Measurements from ENCODE around the gene ZFP36L2. TPM values are rescaled to one million over a fixed set of nuclear protein-coding genes. Genes with fewer than 3 reads are reported as not detected.

Gene ZFP36L2
- polyA plus RNA-seq, 3 donors: 44.6 to 165 (median 125) TPM

DNA sequence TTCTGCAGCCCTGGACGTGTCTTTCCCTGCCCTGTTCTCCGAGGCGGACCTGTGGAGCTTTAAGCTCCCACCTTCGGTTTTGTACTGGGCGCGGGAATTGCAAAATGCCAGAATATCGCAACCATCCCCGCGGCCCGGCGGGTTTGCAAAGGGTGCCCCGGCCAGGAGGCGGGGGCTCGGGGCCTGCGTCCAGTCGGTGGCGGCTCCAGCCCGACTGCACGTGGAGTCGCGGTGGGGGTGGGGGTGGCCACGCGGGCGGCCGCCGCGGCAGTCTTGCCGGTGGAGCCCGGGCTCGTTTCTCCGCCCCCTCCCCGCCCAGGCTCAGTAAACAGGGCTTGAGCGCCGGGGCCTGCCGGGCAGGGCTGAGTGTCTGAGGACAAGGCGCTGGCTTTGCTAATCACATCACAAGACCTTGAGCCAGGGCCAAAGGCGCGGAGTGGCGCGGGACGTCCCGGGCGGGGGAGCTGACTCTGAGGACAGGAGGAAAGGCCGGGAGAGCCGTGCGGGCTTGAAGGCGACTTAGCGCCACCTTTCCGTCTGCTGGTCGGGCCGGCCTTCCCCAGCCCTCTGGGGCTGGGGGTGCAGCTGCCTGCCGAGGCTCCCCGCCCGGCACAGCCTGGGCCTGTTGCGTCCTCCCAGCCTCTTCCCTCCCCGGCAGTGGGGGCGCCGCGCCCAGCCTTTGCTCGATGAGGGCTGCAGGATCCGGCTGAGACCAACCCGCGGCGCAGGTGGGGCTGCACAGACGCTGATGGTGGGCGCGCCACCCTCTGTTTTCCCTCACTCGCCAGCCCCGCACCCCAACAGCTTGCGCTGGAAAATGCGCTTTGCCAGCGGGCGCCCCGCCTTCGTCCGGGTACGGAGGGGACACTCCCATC is 786 bp upstream of the ZFP36L2 start:
- peak overlapping the region; percentile 94 for H3K27ac ChIP-seq (ENCODE audit: low read depth, low read length)
- WGBS, 3 donors: 0 to 1% (median 0%) methylated on average over 65 to 77 of the region's 77 CpGs

DNA sequence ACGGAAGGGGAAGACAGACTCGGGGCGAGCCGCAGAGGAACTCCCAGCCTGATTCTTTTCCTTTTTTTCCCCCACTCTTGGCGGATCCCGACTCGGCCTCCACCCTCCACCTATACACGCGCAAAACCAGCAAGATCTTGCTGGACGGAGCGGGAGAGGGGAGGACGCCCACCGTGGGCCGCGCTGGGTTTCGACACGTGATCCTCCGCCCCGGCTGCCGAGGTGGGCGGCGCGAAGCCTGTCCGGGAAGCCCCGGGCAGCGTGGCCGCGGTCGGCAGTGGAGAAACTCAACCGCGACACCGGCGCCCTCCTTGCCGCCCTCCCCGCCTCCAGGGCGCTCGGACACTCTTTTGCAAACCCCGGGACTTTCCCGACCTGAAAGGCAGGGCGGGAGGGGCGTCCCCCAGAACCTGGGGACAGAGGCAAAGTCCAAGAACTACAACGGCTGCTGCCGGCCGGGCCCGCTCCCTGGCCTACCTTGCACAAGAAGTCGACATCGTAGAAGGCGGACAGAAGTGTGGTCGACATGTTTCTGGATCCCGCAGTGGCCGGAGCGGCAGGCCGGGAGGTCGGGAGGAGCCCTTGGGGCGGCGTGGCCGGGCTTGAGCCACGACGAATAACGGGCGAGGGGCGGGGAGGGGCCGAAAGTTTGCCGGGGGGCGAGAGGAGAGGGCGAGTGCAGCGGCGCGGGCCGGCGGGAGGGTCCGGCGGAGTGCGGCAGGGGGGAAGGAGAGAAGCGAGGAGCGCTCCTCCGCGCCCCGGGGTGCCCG is 433 bp downstream of the ZFP36L2 start:
- peak overlapping the region; percentile 92 for H3K27ac ChIP-seq (ENCODE audit: low read depth, low read length)
- WGBS, 3 donors: 0 to 1% (median 1%) methylated on average over 67 to 80 of the region's 80 CpGs

DNA sequence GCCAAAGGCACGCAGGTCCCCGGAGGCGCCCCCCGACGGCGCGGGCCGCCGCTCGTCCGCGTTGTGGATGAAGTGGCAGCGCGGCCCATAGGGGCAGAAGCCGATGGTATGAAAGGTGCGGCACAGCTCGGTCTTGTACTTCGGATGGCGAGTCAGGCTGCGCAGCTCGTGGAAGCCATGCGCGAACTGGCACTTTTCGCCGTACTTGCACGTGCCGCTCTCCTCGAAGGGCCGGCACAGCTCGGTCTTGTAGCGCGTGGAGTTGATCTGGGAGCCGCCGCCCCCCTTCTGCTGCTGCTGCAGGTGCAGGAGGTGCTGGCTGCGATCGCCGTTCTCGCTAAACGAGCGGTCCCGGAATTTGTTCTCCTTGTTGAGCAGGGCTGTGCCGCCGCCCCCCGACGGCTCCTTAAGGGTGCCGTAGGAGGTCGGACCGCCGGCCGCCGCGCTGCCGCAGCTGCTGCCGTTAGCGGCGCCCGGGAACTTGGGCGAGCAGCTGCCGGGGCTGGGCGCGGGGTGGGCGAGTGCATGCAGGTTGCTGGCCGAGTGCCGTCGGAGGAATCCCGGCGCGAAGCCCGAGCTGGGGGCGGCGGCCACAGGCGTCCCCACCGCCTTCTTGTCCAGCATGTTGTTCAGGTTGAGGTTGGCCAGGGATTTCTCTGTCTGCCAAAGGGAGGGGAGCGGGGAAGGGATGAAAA is 1.2 kb downstream of the ZFP36L2 start:
- peak overlapping the region; percentile 68 for H3K27ac ChIP-seq (ENCODE audit: low read depth, low read length)
- 1% methylated on average over 67 to 74 of the region's 74 CpGs for WGBS, 3 donors

DNA sequence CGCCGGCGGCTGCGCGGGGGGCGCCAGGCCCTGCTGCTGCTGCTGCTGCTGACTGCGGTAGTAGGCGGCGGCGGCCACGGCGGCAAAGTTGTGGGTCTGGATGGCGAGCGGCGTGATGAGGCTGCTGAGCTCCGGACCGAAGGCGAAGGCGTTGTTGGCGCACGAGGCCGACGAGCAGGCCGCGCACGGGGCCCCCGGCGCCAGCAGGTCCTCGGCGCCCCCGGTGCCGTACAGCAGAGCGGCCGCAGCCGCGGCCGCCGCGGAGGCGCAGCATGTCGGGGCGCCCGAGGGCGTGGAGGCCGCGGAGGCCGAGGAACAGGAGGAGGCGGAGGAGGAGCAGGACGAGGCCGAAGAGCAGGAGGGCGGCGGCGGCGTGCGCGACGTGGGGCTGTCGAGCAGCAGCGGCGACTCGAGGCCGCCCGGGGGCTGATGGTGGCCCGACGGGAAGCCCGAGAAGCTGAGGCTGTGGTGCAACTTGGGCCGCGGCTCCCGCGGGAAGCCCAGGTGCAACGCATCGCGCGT is 1.8 kb downstream of the ZFP36L2 start:
- WGBS, 3 donors: 0 to 1% (median 0%) methylated on average over 64 to 74 of the region's 74 CpGs
- peak overlapping the region; percentile 71 for H3K27ac ChIP-seq (ENCODE audit: low read depth, low read length)

DNA sequence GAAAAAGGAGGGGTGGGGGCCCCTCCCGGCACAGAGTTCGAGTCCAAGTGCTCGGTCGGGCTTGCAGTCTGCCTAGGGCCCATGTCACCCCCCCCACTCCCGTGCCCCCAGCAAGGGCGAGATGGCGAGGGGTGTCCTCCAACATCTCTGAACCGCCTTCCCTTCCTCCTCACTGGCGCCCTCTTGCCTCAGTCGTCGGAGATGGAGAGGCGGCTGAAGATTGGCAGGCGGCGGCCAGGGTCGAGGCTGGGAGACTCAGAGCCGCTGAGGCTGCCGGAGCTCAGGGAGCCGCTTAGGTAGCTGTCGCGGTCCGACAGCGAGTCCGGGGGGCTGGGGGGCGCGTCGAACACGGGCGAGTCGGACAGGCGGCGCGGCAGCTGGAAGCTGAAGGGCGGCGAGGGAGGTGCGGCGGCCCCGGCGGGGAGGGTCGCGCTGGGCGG is 2.3 kb downstream of the ZFP36L2 start:
- 0% methylated on average over 38 to 41 of the region's 41 CpGs for WGBS, 3 donors
- peak overlapping the region; percentile 71 for H3K27ac ChIP-seq (ENCODE audit: low read depth, low read length)

DNA sequence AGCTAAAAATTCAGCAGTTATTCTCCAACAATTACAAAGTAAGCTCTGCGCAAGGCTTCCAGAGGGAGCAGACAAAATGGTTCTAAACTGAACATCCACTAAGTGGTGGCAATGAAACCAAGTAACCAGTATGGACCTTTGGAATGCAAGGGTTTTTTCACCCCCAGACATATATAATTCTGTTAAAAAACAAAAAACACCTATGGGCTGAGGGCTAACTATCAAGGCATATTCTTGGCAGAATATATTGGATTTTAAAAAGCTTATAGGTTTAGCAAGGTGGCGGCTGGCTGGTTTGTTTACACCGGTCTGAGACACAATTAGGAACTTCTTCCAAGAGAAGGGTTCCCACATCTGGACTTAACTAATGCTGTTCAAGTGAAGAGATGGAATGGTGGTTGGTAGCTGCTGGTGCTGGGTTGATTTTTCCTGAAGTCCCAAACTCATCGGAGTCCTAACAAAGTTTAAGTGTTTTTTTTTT is 2.8 kb downstream of the ZFP36L2 start:
- WGBS, 3 donors: 0 to 6% (median 4%) methylated on average over 4 of the region's 4 CpGs

DNA sequence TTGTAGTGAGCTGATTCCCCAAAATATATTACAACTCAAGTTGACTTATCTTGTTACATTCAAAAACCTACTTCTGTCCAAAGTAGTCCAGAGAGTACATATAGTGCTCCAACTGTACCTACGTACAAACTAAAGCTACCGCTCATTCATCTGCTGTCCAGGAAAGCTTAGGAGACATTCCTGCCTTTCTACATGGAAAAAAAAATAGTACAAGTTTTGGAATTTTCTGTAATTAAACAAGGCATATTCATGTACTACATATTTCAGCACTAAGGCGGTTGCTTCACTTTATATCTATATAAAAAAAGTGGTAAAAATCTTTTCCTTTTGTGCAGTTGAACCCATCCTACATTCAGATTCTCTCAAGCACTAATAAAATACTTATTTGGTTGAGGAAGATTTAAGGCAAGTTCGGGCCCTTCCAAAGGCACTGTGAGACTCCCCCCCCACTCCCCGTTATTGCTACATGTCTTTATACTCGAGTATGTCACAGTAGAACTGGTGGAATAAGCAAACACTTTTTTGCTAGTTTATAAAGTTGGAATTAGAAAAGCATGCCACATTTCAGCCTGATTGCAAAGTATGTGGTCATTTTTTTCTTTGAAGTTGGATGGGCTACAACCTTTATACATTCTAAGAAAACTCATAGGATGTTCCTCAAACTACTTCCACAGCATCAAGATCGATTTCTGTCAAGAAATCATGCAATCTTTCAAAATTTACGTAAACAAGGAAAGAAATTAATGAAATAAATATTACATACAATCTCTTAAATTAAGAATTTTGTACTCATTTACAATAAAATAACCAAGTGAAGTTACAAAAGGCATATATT is 3.7 kb downstream of the ZFP36L2 start:
- no peak overlapping the region for H3K27ac ChIP-seq (ENCODE audit: low read depth, low read length)
- 1 to 5% (median 3%) methylated on average over 8 of the region's 8 CpGs for WGBS, 3 donors

More for the DNA sequence above, 2.8 kb downstream of the ZFP36L2 start:
- H3K27ac ChIP-seq (ENCODE audit: low read depth, low read length): peak overlapping the region; percentile 74

DNA sequence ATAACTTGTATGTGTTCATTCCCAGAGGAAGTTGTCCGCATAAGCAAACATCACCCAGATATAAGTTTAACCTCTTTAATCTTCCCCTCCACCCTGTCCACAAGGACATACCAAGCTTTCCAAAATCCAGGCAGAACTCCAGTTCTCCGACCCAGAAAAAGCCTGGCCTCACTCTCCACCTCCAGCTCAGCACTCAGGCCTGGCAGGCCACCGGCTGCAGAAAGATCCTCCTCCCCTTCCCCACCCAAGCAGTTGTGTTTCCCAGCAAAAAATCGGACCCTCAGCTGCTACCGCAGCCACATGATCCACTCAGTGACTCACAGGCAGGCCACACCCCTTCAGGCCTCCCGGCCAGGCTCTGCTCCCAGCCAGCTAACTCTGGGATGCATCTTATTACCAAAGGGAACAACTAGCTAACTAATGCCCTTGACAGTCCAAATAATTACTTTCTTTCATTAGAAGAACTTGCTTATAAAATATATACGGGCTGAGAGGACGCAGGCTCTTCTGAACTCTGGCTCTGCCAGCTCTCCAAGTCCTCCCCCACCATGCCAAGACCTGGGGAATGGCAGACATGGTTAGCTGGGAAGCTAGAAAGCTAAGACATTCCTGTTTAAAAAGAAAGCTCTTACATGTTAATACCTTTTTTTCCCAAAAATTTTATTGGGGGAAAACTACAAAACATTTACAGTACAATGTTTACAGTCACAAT is 4.5 kb downstream of the ZFP36L2 start:
- peak overlapping the region; percentile 30 for H3K27ac ChIP-seq (ENCODE audit: low read depth, low read length)
- 0 to 1% (median 1%) methylated on average over 8 of the region's 8 CpGs for WGBS, 3 donors

DNA sequence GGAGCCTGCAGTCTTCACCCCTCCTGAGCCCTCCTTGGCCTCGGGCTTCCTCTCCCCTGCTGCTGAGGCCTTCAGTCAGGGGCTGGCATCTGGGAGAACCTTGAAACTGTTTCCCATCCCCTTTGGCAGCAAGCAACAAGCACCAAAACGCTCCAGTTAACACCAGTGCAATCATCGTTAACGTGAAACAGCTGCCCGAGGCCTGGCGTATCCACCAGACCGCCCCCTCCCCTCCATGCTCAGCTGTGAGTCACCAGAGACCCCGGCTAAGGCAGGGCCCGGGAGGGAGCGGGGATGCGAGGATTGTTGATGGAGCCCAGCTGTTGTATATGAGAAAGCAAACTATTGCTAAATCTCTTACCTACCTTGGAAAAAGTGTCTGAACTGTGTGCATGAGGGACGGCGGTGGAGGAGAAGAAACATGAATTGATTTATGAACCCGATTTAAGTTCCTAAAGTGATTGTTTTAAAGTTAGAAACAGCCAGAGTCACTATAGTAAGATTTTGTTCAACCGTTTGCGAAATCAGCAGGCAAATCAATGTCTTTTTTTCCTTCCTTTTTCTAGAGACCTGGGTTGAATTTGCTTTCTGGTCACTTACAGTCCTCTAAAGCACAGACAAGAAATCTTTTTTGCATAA is 5.2 kb downstream of the ZFP36L2 start:
- WGBS, 3 donors: 1 to 3% (median 2%) methylated on average over 16 of the region's 16 CpGs
- H3K27ac ChIP-seq (ENCODE audit: low read depth, low read length): peak overlapping the region; percentile 14

DNA sequence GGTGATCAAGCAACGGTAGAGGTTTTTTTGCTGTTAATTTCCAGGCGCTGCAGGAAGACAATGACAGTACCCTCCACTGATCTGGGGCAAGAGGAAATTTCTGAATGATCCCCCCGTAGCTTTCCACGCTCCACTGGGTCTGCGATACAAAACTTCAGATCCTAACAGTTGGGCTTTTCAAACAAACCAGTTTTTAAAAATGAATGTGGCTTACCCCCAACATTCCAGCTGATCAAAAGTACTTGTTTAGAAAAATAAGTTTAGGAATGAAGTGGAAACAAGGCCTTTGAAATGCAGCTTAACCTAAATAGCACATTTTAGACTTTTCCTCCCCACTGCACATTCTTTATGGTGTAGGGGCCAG is 5.7 kb downstream of the ZFP36L2 start:
- WGBS, 3 donors: 12 to 33% (median 17%) methylated on average over 5 of the region's 5 CpGs
- H3K27ac ChIP-seq (ENCODE audit: low read depth, low read length): peak overlapping the region; percentile 14

DNA sequence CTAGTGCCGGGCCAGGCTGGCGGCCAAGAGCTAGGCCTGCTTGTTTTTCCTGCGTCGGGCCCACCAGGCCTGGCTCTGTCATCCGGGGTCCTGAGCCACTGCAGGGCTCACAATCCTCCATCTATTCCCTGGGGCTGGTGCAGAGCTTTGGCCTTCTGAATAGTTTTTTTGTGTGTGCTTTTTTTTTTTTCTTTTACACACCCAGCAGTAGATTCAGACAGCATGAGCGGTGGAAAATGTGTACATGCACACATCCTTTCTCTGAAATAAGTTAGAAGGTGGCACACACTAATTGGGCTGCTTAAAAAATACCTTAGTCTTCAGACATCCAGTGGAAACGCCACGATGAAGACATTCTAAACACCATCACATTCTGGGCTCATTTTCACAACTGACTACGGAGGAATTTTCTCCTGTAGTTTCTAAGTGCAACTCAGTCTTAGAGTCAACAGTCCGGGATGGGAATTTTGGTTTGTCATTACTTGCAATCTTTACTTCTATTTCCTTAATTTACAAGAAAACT is 6.1 kb downstream of the ZFP36L2 start:
- peak overlapping the region; percentile 53 for H3K27ac ChIP-seq (ENCODE audit: low read depth, low read length)
- WGBS, 3 donors: 2 to 5% (median 2%) methylated on average over 10 of the region's 10 CpGs

DNA sequence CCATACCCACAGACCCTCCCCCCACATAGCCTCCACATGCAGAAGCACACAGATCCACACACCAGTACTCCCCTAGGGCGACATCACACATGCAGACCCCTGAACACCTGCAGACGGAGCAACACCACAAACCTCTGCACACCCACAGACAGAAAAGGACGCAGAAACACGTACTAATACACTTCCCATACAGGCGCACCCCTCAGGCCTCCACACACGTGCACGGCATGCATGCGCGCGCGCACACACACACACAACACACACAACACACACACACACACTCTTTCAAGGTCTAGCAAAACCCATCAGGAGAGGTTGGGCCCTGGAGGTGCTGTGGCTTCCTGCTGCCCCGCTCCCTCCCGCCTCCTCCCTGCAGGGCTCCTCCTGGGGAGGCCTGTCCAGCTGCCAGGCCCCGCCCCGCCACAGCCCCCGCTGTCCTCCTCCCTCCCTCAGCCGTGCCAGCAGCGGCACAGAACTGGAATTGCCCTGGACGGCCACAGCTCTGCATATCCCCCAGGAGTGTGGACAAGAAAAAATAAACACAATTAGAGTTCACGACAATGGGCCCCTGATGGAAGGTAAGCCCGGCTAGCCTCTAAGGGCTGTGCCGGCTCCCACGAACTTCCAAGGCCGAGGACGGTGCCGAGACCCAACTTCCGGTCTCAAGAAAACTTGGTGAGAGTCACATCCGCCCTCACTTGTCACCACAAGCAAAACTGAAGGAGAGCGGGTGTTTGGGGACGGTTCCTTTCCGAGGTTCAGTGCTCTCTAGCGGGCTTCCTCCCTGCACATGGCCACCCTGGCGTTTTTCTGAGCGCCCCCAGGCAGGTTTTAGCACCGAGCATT is 6.8 kb downstream of the ZFP36L2 start:
- WGBS, 3 donors: 2 to 3% (median 2%) methylated on average over 33 to 35 of the region's 35 CpGs
- peak overlapping the region; percentile 53 for H3K27ac ChIP-seq (ENCODE audit: low read depth, low read length)

DNA sequence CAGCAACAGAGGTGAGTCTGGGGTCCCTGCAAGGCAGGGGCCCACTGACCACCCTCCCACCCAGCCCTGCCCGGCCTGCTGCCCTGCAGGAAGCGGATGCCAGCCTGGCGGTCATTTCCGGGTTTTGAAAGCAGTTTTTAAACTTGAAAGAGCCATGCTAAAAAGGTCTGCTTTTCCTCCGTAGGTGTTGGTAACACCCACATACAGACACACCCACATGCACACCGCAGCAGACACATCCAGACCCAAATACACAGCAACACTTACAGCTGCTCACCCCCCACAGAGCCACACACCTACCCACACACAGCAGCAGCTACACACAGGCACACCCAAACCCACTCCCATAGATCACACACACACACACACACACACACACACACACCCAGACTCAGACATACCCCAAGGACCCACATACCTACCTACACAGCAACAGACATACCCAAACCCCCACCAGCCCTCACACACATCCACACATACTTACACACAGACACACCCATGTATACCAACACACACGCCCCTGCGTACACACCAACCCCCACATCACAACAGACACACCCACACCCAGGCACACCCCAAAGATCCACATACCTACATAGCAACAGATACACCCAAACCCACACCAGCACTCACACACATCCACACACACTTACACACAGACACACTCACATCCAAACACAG is 7.6 kb downstream of the ZFP36L2 start:
- H3K27ac ChIP-seq (ENCODE audit: low read depth, low read length): peak overlapping the region; percentile 79
- 9 to 13% (median 12%) methylated on average over 8 of the region's 8 CpGs for WGBS, 3 donors

DNA sequence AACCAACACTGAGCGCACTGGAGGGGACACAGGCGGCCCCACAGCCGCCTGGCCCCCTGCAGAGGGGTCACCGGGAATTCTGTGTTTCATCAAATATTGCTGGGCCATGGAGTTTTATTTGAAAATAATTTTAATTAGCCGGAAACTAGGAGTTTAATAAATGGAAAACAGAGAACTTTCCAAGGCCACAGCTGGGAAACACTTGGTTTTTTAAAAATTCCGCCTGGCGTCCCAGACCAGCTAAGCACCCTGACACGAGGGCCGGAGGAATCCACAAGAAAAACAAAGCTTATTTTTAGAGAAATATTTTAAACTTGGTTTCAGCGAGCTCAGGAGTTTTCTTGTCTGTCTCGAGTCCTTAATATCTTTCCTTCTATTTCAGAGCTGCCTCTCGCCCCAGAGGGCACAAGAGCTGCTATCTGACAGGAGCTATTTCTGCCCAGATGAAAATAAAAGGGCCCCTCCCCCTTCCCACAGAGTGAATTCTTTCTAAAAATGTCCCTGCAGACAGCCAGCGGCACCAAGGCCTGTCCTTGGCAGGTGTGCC is 8.2 kb downstream of the ZFP36L2 start:
- 21 to 34% (median 24%) methylated on average over 13 of the region's 13 CpGs for WGBS, 3 donors
- peak overlapping the region; percentile 79 for H3K27ac ChIP-seq (ENCODE audit: low read depth, low read length)
